Uterus (tissue), 4 donors: ENCODE data around the gene SLC30A2. TPM values are rescaled to one million over a fixed set of nuclear protein-coding genes. Genes with fewer than 3 reads are reported as not detected.

Experiments used
- DNase-seq, 2 donors: peaks; one replicate each; pipeline ENCODE4 v3.0.0-alpha.2; 2019 to 2020
- H3K27ac ChIP-seq, 2 donors: fragments of 200-600 bp; sonication (generic); 1 replicate in 1 of 2; 2 replicates in 1 of 2; pipeline ENCODE4 v1.5.1; 2016 to 2018
- H3K27me3 ChIP-seq, 2 donors: fragments of 200-600 bp; sonication (generic); one replicate each; pipeline ENCODE4 v1.5.1; 2018 to 2019; ENCODE audit warnings: control low read depth in 1 of 2
- H3K36me3 ChIP-seq, 2 donors: fragments of 200-600 bp; sonication (generic); one replicate each; pipeline ENCODE4 v1.5.1; 2019; ENCODE audit warnings: control low read depth in 1 of 2
- H3K4me1 ChIP-seq, 2 donors: fragments of 200-600 bp; sonication (generic); one replicate each; pipeline ENCODE4 v1.5.1; 2018 to 2019; ENCODE audit warnings: control low read depth in 1 of 2
- H3K4me3 ChIP-seq, 2 donors: fragments of 200-600 bp; sonication (generic); 1 replicate in 1 of 2; 2 replicates in 1 of 2; pipeline ENCODE4 v1.5.1; 2018 to 2019; ENCODE audit warnings: mild to moderate bottlenecking in 1 of 2
- H3K9me3 ChIP-seq, 2 donors: fragments of 200-600 bp; sonication (generic); one replicate each; pipeline ENCODE4 v1.5.1; 2019; ENCODE audit warnings: control low read depth in 1 of 2
- POLR2A ChIP-seq, 2 donors: fragments of 450-650 bp; IDR thresholded peaks; one replicate each; pipeline ENCODE4 v1.6.1; 2016; ENCODE audit warnings: antibody characterized with exemption in 2 of 2, mild to moderate bottlenecking in 1 of 2, moderate library complexity in 1 of 2
- intact Hi-C: fragments of 100-400 bp; cut with DNase I; formaldehyde crosslinking; loops from one replicate; pipeline ENCODE4 v1.15.1; 2023; ENCODE audit warnings: low total_unique reads
- total RNA-seq, 4 donors: library from RNA; depleted of rRNA in 3 of 4; stranded (reverse); fragments of >200 nt in 3 of 4; gene quantifications; one replicate each; pipeline versions ENCODE4 v1.1.0 to v1.2.4, GENCODE V29; 2014 to 2023
- TF ChIP-seq, protein P1 (sequence below), 4 experiments: fragments of 200-600 bp in 2 of 4; fragments of 450-650 bp in 2 of 4; sonication (generic) in 2 of 4; IDR thresholded peaks; one replicate each; pipeline ENCODE4 v1.5.1; 2016 to 2019; ENCODE audit warnings: antibody characterized with exemption in 4 of 4, mild to moderate bottlenecking in 2 of 4, moderate library complexity in 1 of 4
- donor health status: DM: yes; HTN: yes; CAD: no.

Gene SLC30A2
- total RNA-seq, 4 donors from 2014 or later, result 0.07 to 0.49 TPM; not detected in 2

DNA sequence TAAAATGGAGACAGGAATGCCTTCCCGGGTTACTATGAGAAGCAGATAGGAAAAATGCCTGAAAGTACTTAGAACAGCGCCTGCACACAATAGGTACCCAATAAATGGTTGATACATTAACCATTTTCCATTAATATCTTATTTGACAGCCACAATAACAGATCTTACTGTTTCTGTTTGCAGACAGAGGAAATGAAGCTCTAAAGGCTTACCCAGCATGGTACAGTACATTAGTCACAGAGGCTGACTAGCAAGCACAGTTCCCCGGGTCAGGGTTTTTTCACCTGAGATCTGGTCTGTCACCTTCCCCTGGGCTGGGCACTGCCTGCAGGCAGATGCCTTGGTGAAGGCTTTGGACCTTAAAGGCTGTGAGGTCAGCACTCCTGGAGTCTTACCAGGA is 18.6 kb upstream of the SLC30A2 start:
- intact Hi-C loops, result no loop called here

DNA sequence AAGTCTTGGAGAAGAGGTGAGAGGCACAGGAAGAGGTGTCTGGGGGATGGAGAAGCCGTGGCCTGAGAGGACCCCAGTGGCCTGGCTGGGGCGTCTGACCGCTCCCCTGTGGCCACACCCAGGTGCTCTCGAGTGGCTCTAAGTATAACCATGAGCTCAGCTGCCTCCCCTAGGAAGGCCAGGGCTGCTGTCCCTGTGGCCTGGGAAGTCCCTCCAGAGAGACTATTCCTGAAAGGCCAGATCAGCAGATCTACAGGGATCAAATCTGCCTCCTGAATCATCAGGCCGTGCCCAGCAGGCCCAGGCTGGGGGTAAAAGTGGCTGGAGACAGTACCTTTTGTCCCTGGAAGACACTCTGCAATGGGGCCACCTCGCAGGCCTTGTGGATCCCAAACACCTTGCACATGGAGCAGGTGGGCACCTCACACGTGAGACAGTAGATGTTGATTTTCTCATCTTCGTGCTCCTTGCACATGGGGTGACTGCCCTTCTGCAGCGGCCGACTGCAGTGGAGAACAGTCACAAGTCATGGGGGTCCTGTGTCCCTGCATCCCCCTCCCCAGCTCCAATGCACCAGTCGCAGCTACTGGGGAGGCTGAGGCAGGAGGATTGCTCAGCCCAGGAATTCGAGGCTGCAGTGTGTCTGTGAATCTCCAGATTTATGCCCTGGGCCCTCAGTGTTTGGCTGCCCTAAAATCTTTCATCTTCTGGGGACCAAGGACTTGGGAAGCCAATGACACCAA is 15.1 kb upstream of the SLC30A2 start:
- no peaks in the 10 kb centered on the region for H3K4me1 ChIP-seq
- H3K27me3 ChIP-seq, result no peaks in the 10 kb centered on the region
- TF ChIP-seq POLR2A (IDR thresholded peaks at IDR 0.05), result no peak
- TF ChIP-seq, protein P1, sequence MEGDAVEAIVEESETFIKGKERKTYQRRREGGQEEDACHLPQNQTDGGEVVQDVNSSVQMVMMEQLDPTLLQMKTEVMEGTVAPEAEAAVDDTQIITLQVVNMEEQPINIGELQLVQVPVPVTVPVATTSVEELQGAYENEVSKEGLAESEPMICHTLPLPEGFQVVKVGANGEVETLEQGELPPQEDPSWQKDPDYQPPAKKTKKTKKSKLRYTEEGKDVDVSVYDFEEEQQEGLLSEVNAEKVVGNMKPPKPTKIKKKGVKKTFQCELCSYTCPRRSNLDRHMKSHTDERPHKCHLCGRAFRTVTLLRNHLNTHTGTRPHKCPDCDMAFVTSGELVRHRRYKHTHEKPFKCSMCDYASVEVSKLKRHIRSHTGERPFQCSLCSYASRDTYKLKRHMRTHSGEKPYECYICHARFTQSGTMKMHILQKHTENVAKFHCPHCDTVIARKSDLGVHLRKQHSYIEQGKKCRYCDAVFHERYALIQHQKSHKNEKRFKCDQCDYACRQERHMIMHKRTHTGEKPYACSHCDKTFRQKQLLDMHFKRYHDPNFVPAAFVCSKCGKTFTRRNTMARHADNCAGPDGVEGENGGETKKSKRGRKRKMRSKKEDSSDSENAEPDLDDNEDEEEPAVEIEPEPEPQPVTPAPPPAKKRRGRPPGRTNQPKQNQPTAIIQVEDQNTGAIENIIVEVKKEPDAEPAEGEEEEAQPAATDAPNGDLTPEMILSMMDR (IDR thresholded peaks at IDR 0.05), result no peak
- no peak overlapping the region for H3K27ac ChIP-seq
- no peaks in the 10 kb centered on the region for H3K36me3 ChIP-seq
- intact Hi-C loops, result no loop called here
- H3K4me3 ChIP-seq, result no peak overlapping the region
- no peak for DNase-seq
- H3K9me3 ChIP-seq, result no peaks in the 10 kb centered on the region

More for the DNA sequence above, 18.6 kb upstream of the SLC30A2 start:
- Histone ChIP-seq H3K9me3 (no peaks in the 10 kb centered on the region), H3K27me3 (no peaks in the 10 kb centered on the region), H3K36me3 (no peaks in the 10 kb centered on the region), H3K4me1 (no peaks in the 10 kb centered on the region), H3K27ac (no peak overlapping the region), H3K4me3 (no peak overlapping the region)
- TF ChIP-seq POLR2A (IDR thresholded peaks at IDR 0.05), result no peak
- no peak for DNase-seq

DNA sequence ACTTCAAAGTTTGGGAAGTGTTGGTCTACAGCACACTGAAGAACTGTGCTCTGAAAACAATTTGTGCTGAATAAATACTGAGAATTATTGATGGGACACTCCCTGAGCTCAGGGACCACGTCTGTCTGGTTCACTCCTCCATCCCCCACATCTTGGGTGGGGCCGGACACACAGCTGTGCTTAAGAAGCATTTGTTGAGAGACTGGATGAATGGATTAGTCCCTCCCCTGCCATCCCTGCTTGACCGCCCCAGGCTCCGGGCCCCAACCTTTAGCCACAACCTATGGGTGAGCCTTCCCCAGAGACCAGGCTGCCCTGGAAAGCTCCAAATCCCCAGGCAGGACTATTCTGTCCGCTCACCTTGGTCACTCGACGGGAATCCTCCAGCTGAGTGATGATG is 14.0 kb upstream of the SLC30A2 start:
- Histone ChIP-seq H3K27me3 (no peaks in the 10 kb centered on the region), H3K36me3 (no peaks in the 10 kb centered on the region), H3K9me3 (no peaks in the 10 kb centered on the region), H3K4me3 (no peak overlapping the region), H3K4me1 (no peaks in the 10 kb centered on the region), H3K27ac (no peak overlapping the region)
- no peak for DNase-seq
- TF ChIP-seq POLR2A (IDR thresholded peaks at IDR 0.05), result no peak
- TF ChIP-seq, protein P1 (IDR thresholded peaks at IDR 0.05), result no peak
- intact Hi-C loops, result no loop called here

DNA sequence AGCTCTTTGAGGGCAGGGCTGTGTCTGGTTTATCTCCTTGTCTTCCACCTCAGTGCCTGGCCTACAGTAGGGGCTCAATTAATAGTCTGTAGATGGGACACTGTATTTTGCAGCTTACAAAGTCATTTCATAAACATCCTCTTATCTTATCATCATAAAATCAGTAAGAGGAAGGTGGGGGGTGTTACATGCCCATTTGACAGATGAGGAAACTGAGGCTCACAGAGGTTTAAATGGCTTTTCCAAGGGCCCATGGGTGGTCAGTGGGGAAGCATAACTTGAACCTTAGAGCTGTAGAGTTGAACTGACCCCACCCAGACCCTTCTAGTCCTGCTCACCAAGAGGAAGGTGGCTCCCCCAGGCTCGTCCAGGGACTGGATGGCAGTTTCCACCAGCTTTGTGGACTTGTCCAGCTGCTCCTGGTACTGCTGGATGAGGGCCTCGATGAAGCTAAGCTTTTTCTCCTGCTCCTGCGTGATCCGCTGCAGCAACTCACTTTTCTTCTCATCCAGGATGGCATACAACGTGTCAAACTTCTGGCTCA is 12.2 kb upstream of the SLC30A2 start:
- Histone ChIP-seq H3K27ac (no peak overlapping the region), H3K36me3 (no peaks in the 10 kb centered on the region), H3K9me3 (no peaks in the 10 kb centered on the region), H3K4me3 (no peak overlapping the region), H3K27me3 (no peaks in the 10 kb centered on the region), H3K4me1 (no peaks in the 10 kb centered on the region)
- intact Hi-C loops, result no loop called here
- DNase-seq, result no peak
- TF ChIP-seq POLR2A (IDR thresholded peaks at IDR 0.05), result no peak
- TF ChIP-seq, protein P1 (IDR thresholded peaks at IDR 0.05), result no peak

DNA sequence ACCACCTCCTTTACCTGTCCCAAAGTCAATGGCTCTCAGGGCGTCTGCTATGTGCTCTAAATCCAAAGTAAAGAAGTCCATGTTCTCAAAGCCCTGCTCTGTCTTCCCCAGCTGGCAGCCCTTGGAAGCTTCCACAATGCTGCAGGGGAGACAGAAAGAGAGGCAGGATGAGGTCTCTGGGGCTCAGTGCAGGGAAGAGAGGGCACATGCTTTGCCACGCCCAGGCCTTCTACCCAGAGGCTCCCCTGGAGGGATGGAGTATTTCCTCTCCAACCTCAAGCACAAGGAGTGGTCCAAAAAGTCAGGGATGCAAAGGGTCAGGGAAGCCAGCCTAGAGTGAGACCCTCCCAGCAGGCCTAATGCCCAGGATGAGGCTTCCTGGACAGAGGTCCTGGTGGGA is 11.3 kb upstream of the SLC30A2 start:
- H3K9me3 ChIP-seq, result no peaks in the 10 kb centered on the region
- no peak for DNase-seq
- TF ChIP-seq POLR2A (IDR thresholded peaks at IDR 0.05), result no peak
- TF ChIP-seq, protein P1 (IDR thresholded peaks at IDR 0.05), result no peak
- intact Hi-C loops, result no loop called here
- no peaks in the 10 kb centered on the region for H3K27me3 ChIP-seq
- H3K4me3 ChIP-seq, result no peak overlapping the region
- H3K27ac ChIP-seq, result no peak overlapping the region
- no peaks in the 10 kb centered on the region for H3K36me3 ChIP-seq
- no peaks in the 10 kb centered on the region for H3K4me1 ChIP-seq
